HG02943 (cell line): ENCODE data around the gene ZNF358.

Source experiments
- ATAC-seq: cut with Tn5 transposase; IDR thresholded peaks from one replicate; pipeline ENCODE4 v1.9.1; 2021; ENCODE audit warnings: mild to moderate bottlenecking, low read depth, moderate library complexity; ENCODE audit not compliant: unreplicated experiment

The ZNF358 gene

DNA sequence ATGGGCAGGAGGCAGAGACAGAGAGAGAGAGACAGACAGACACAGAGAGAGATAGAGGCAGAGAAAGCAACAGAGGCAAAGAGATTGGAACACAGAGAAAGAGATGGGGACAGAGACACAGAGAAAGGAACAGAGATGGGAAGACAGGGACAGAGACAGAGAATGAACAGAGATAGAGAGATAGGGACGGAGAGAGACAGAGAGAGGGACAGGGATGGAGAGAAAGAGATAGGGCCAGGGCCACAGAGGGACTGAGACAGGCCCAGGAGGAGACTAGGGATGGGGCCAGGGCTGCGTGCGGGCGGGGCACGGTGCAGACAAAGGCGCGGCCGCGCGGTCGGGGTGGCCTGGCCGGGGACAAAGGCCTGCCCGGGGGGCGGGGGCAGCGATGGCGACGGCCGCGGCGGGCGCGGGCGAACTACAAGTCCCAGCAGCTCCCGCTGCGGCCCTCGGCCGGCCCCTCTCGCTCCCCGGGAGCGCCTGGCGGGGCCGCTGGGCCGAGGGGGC, at the start of gene ZNF358:
ZNF358 (plus strand) TSS at position 459 of the 507 bp plus-strand sequence. CDS start 3,140 bp downstream, outside the sequence.
- ATAC-seq = no peak

- no peak for ATAC-seq
Observed at GRCh38 chr19:7467009-7467989, 48.6 kb upstream of the ZNF358 start.

GRCh38 chr19:7468840-7469239, 47.1 kb upstream of the ZNF358 start:
- ATAC-seq = no peak

DNA sequence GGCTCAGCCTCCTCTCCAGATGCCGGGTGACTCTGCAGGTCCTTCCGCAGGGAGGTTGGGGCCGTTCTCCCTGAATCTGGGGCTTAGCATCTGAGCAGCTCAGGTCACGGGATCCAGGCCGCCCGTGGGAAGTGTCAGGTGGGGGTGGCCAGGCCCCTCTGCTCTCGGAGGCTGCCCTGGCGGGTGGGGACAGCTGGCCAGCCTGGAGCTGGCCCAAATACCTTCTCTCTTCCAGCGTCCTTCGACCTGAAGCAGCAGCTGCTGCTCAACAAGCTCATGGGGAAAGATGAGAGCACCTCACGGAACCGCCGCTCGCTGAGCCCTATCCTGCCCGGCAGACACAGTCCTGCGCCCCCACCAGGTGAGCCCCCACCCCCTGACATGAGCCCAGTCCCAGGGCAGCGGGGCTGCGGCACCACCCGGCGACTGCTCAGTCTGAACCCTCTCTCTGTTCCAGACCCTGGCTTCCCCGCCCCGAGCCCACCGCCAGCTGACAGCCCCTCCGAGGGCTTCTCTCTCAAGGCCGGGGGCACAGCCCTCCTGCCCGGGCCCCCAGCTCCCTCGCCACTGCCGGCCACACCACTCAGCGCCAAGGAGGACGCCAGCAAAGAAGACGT, 46.1 kb upstream of the ZNF358 start:
- no peak for ATAC-seq

DNA sequence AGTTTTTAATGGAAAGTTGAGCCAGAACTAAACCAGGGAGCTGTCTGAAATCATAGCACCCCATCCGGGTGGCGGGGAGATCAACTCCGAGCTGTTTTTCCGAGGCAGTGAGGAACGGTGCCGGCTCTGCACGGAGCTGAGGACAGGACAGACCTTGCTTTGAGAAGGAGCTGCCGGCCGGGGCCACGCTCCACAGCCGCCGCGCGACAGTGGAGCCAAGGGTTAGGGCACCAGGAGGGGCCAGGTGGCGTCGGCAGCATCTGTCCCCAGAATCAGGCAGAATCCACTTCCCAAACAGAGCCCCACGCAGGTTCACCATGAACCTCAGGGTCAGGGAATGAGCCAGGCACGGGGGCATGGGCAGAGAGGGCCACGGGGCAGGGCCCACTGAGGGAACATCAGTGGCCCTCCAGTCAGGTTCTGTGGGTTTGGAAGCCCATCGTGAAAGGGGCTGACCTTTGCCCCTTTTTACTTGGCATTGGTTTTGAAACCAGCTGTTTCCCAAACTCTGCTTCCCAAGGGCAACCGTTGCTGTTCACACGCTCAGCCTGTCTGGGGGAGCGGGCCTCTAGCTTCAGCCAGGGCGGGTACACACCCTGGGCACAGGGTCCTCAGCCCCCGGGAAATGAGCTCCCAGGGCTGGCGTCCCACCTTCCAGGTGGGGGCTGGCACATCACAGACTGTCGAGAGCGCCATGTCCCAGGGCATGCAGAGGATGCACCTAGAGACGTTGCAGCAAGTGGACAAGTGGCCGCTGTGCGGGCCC, 45.2 kb upstream of the ZNF358 start:
- no peak for ATAC-seq

DNA sequence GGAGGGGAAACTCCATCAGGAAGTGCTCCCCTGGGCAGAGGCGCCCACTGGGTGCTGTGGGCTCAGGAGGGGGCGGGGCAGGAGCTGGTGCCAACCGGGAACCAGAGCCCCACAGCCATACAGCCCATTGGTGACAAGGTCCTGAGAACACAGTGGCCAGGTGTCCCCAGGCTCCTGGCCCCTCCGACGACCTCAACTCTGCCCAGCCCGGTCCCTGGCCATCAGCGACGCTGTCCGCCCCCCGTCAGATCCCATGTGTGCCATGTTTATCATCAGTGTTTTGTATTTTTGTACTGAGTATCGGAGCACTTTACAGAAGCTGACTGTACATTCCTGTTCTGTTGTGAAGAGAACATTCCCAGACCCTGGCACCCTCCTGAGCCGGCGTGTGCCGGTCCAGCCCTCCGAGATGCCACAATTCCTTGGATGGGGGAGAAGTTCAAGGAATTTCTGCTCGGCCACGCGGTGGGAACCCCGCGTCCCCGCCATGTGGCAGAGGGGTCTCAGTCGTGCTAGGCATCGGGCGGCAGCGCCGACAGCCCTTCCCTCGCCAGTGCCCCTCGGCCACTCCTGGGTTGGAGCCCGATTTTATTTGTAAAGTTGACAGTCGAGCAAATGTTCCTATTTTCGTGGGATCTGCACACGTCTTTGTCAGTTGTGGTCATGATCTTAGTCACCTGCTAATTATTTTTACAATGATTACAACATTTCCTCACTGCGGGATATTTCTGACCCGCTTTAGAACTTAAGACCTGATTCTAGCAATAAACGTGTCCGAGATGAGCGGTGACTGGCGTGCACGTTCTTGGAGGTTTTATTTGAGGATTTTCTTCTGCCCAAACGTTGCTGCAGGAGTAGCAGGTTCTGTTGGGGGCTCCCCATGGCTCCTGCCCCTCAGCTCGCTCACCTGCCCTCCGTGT, 43.9 kb upstream of the ZNF358 start:
- no peak for ATAC-seq

DNA sequence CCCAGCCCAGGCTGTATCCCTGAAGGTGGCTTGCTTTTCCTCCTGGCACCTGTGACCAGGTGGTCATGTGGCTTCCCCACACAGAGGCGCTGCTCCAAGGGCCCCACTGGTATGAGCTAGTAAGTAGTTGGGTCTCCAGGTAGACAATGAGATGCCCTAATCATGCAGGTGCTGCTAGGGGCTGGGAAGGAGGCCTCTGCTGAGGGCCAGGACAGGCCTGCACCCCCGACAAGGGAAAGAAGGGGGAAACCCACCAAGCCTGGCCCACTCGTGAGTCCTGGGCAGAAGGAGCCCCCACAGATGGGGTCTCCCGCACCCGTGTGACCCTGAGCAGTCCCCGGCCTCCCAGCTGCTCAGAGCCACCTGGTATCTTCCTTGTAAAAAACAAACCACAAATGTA, 40.2 kb upstream of the ZNF358 start:
- ATAC-seq = no peak

DNA sequence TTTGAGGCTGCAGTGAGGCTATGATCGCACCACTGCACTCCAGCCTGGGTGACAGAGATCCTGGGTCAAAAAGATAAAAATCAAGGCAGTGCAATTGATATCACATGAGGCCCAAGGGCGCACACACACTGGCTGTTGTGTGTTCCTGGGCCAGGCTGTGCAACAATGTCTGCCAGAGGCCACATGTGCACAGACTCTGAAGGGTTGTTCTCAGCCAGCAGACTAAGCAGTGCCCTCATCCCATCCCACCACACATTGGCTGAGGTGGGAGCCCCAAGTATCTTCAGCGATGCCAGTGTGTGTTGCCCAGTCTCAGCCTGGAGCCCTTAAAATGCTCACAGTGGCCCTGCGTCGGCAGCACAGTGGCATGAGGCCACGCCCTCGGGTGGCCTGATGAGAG, 39.7 kb upstream of the ZNF358 start:
- ATAC-seq = no peak

GRCh38 chr19:7476777-7477494, 39.0 kb upstream of the ZNF358 start:
- no peak for ATAC-seq

- no peak for ATAC-seq
Observed at GRCh38 chr19:7477758-7478157, 38.1 kb upstream of the ZNF358 start.

GRCh38 chr19:7478173-7478842, 37.6 kb upstream of the ZNF358 start:
- ATAC-seq = no peak

- no peak for ATAC-seq
Observed at GRCh38 chr19:7478843-7479227, 37.1 kb upstream of the ZNF358 start.

DNA sequence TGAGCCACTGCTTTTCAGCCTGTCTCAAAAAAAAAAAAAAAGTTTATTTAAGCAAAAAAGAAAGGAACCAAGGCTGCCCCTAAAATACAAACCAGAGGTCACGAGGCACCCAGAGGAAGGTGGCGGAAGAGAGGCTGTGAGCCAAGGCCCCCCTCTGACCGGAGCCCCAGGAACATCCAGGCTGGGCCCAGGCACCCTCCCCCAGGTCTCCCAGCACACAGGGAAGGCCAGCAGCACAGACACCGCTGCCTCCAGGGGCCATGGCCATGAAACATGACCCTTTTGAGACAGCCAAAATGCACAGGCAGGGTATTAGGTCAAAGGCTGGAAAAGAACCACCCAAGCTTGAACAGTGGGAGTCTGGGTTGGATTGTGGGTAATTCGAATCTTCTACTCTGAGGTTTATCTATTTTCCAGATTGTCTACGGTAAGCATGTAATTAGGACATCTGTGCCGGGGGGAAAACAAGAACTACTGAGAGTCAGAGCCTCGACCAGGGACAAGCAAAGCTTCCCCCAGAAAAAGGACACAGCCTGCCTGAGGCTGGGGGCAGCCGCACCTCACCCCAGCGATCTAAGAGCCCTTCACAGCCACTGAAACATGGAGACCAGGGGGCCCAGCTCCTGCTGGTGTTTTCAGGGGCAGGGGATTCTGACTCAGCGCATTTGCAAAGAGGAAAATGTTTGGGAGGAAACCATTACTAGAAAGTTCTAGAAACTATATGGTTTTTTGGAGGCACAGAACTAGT, 35.5 kb upstream of the ZNF358 start:
- ATAC-seq = no peak

GRCh38 chr19:7480970-7481255, 35.0 kb upstream of the ZNF358 start:
- ATAC-seq = no peak

GRCh38 chr19:7482584-7483439, 33.1 kb upstream of the ZNF358 start:
- no peak for ATAC-seq

- no peak for ATAC-seq
Observed at GRCh38 chr19:7483720-7484201, 32.1 kb upstream of the ZNF358 start.

GRCh38 chr19:7486923-7487322, 29.0 kb upstream of the ZNF358 start:
- no peak for ATAC-seq
